SK-N-SH treated with all-trans-retinoic acid at 6 μM for 48 hours (cell line): ENCODE measurements around the gene HRG.

Experiments used
- BACH2 ChIP-seq: fragments of 250-450 bp; sonication (Bioruptor Pico); IDR thresholded peaks from 2 replicates; pipeline ENCODE4 v1.9.0; 2021; ENCODE audit warnings: mild to moderate bottlenecking, borderline replicate concordance
- CREB5 ChIP-seq: fragments of 250-450 bp; sonication (Bioruptor Pico); IDR thresholded peaks from 2 replicates; pipeline ENCODE4 v1.5.1; 2020; ENCODE audit warnings: low read depth, mild to moderate bottlenecking, moderate library complexity
- CSRNP3 ChIP-seq: fragments of 250-450 bp; sonication (Bioruptor Pico); IDR thresholded peaks from 2 replicates; pipeline ENCODE4 v1.5.1; 2021; ENCODE audit warnings: mild to moderate bottlenecking, moderate library complexity
- ESRRG ChIP-seq: fragments of 250-450 bp; sonication (Bioruptor Pico); IDR thresholded peaks from 2 replicates; pipeline ENCODE4 v1.6.1; 2021; ENCODE audit warnings: mild to moderate bottlenecking
- PATZ1 ChIP-seq: fragments of 250-450 bp; sonication (Bioruptor Pico); IDR thresholded peaks from 2 replicates; pipeline ENCODE4 v1.8.0; 2020; ENCODE audit warnings: mild to moderate bottlenecking, moderate library complexity, borderline replicate concordance
- POU6F1 ChIP-seq: fragments of 250-450 bp; sonication (Bioruptor Pico); IDR thresholded peaks from 2 replicates; pipeline ENCODE4 v1.8.0; 2021; ENCODE audit warnings: low read depth, mild to moderate bottlenecking, moderate library complexity, borderline replicate concordance
- PPARA ChIP-seq: fragments of 250-450 bp; sonication (Bioruptor Pico); IDR thresholded peaks from 2 replicates; pipeline ENCODE4 v1.5.0; 2020; ENCODE audit warnings: mild to moderate bottlenecking, borderline replicate concordance
- RARB ChIP-seq: fragments of 250-450 bp; sonication (Bioruptor Pico); IDR thresholded peaks from 2 replicates; pipeline ENCODE4 v1.8.0; 2021; ENCODE audit warnings: mild to moderate bottlenecking, moderate library complexity
- SNAI2 ChIP-seq: fragments of 250-450 bp; sonication (Bioruptor Pico); IDR thresholded peaks from 2 replicates; pipeline ENCODE4 v1.5.0; 2020; ENCODE audit warnings: mild to moderate bottlenecking, moderate library complexity
- TSHZ2 ChIP-seq: fragments of 250-450 bp; sonication (Bioruptor Pico); IDR thresholded peaks from 2 replicates; pipeline ENCODE4 v1.5.0; 2020; ENCODE audit warnings: mild to moderate bottlenecking, moderate library complexity
- ZFP30 ChIP-seq: fragments of 450-650 bp; formaldehyde crosslinking; IDR thresholded peaks from 2 replicates; pipeline ENCODE4 v1.5.0; 2022; ENCODE audit warnings: mild to moderate bottlenecking, moderate library complexity
- ZNF565 ChIP-seq: fragments of 450-650 bp; formaldehyde crosslinking; conservative IDR thresholded peaks from 2 replicates; pipeline ENCODE4 v1.5.0; 2020; ENCODE audit warnings: low read depth, mild to moderate bottlenecking, moderate library complexity

GRCh38 chr3:186646106-186646505 lies 19.7 kb upstream of the HRG start:
- no peak for TF ChIP-seq CREB5
- no peak for TF ChIP-seq ESRRG (CRISPR knock-in tag)
- no peak for TF ChIP-seq RARB (CRISPR knock-in tag)
- TF ChIP-seq POU6F1 (CRISPR knock-in tag) = no peak
- no peak for TF ChIP-seq TSHZ2
- TF ChIP-seq BACH2 (CRISPR knock-in tag) = no peak
- no peak for TF ChIP-seq PPARA (CRISPR knock-in tag)
- TF ChIP-seq ZNF565 = no peak
- TF ChIP-seq ZFP30 (CRISPR knock-in tag) = no peak
- no peak for TF ChIP-seq CSRNP3 (CRISPR knock-in tag)
- no peak for TF ChIP-seq SNAI2 (CRISPR knock-in tag)
- TF ChIP-seq PATZ1 (CRISPR knock-in tag) = no peak
